ENCODE data around the gene TUBB. TPM values are rescaled to one million over a fixed set of nuclear protein-coding genes. Genes with fewer than 3 reads are reported as not detected.

Gene TUBB
- total and polyA plus RNA-seq, 9 of the 15 experiments (the other 6 are each of a cell fraction or from before 2014, with no cell fraction given): 971 to 2,870 (median 1,478) TPM

- TF ChIP-seq SMAD4 (CRISPR knock-in tag; conservative IDR thresholded peaks at IDR 0.05) (peak; percentile 73; the same call in 1 of the 2 replicates), GTF2E2 (tag; IDR thresholded peaks at IDR 0.05) (0 out of 2 replicates have a peak, but pooled peaks have one; percentile 69), E2F8 (IDR thresholded peaks at IDR 0.05; ENCODE audit: low read depth, partially characterized antibody) (peak; percentile 48), TCF7 (IDR thresholded peaks at IDR 0.05; ENCODE audit: borderline replicate concordance) (peak; percentile 71; the same call in 1 of the 2 replicates), ZNF3 (CRISPR knock-in tag; IDR thresholded peaks at IDR 0.05) (0 out of 2 replicates have a peak, but pooled peaks have one; percentile 28), ZBTB34 (CRISPR knock-in tag; IDR thresholded peaks at IDR 0.05) (no peak), ZSCAN32 (CRISPR knock-in tag; IDR thresholded peaks at IDR 0.05) (no peak), GTF2A2 (tag; IDR thresholded peaks at IDR 0.05) (no peak), ZNF23 (CRISPR knock-in tag; IDR thresholded peaks at IDR 0.05) (no peak), BRCA1 (IDR thresholded peaks at IDR 0.05) (no peak), BRCA1 (CRISPR knock-in tag; IDR thresholded peaks at IDR 0.05) (no peak), RAD51 (IDR thresholded peaks at IDR 0.05; ENCODE audit: borderline replicate concordance, low read depth) (peak; percentile 22; the same call in 1 of the 2 replicates), TCF7L2 (IDR thresholded peaks at IDR 0.05; ENCODE audit: low read depth, low read length) (no peak), TBP (optimal IDR thresholded peaks at IDR 0.05; ENCODE audit: low read depth, low read length) (peak; percentile 43), ILF3 (IDR thresholded peaks at IDR 0.05; ENCODE audit: borderline replicate concordance) (no peak; the same call in 1 of the 2 replicates), ZNF212 (CRISPR knock-in tag; IDR thresholded peaks at IDR 0.05) (no peak), CTCF (IDR thresholded peaks at IDR 0.05 in 2 of 3, conservative IDR thresholded peaks at IDR 0.05 in 1 of 3; ENCODE audit: insufficient read depth in 2 of 3, low read depth in 1 of 3, low read length in 3 of 3) (no peak), PHTF2 (CRISPR knock-in tag; IDR thresholded peaks at IDR 0.05) (no peak), POLR2G (IDR thresholded peaks at IDR 0.05; ENCODE audit: low read depth, low read length) (peak; percentile 61), UBTF (IDR thresholded peaks at IDR 0.05; ENCODE audit: borderline replicate concordance in 1 of 2, low read depth in 2 of 2, low read length in 2 of 2) (peak in 1 of 2 experiments; percentile 69; a peak in 1 of 4 replicates)
Measured at GRCh38 chr6:30769088-30769852, 49.1 kb downstream of the TUBB start (continued).

Data from K562 (cell line).